Activated naive CD8-positive, alpha-beta T cell treated with anti-CD3 and anti-CD28 coated beads, Interleukin-2, amount 10 ng/mL, durations not matched to agents 7 days and 5 days (primary cell): ENCODE data around the gene GRK3. TPM values are rescaled to one million over a fixed set of nuclear protein-coding genes. Genes with fewer than 3 reads are reported as not detected.
"Not testable (repeated sequence)": the region's sequence is repeated elsewhere in the genome, so short reads cannot be mapped to it uniquely, and the experiment has no call there.

Source experiments
- ATAC-seq: fragments of 150-1000 bp; cut with Tn5 transposase; one replicate; pipeline ENCODE4 v1.10.0; 2021; ENCODE audit warnings: low read depth, moderate library complexity
- POLR2A ChIA-PET: fragments of 350-600 bp; sonication (Branson Sonifier 250); formaldehyde crosslinking; loops from one replicate; lab custom pipeline; 2021; ENCODE audit warnings: antibody characterized with exemption; lab: Charles Lee
- DNase-seq: peaks from one replicate; pipeline ENCODE4 v3.0.0; 2021
- H3K27ac Mint-ChIP-seq: one replicate; pipeline ENCODE4 v1.8.0; 2022; ENCODE audit warnings: mild to moderate bottlenecking, mixed read lengths
- H3K27me3 Mint-ChIP-seq: one replicate; pipeline ENCODE4 v1.8.0; 2022; ENCODE audit warnings: mild to moderate bottlenecking, moderate library complexity, mixed read lengths
- H3K36me3 Mint-ChIP-seq: one replicate; pipeline ENCODE4 v1.8.0; 2021; ENCODE audit warnings: mild to moderate bottlenecking, mixed read lengths
- H3K4me1 Mint-ChIP-seq: one replicate; pipeline ENCODE4 v1.8.0; 2021; ENCODE audit warnings: mixed read lengths
- H3K4me3 Mint-ChIP-seq: one replicate; pipeline ENCODE4 v1.8.0; 2022; ENCODE audit warnings: mild to moderate bottlenecking, moderate library complexity, mixed read lengths
- H3K9me3 Mint-ChIP-seq: one replicate; pipeline ENCODE4 v1.8.0; 2021; ENCODE audit warnings: mixed read lengths
- total RNA-seq, 2 experiments: library from RNA; stranded (reverse); gene quantifications; one replicate each; pipeline ENCODE4 v1.2.3, GENCODE V29; 2021

GRK3 gene
- total RNA-seq, 2 experiments from 2014 or later, result 30.7 to 32.6 TPM

GRCh38 chr22:25694196-25694907, 129.9 kb downstream of the GRK3 start:
- peaks cover 7% of the 10 kb centered on the region for H3K4me1 Mint-ChIP-seq
- H3K9me3 Mint-ChIP-seq, result no peaks in the 10 kb centered on the region
- H3K4me3 Mint-ChIP-seq, result no peak overlapping the region
- no peaks in the 10 kb centered on the region for H3K27me3 Mint-ChIP-seq
- peaks cover 13% of the 10 kb centered on the region for H3K36me3 Mint-ChIP-seq
- no peak overlapping the region for H3K27ac Mint-ChIP-seq
- ATAC-seq (no peak), DNase-seq (no peak)
- POLR2A ChIA-PET, result no interaction called here

DNA sequence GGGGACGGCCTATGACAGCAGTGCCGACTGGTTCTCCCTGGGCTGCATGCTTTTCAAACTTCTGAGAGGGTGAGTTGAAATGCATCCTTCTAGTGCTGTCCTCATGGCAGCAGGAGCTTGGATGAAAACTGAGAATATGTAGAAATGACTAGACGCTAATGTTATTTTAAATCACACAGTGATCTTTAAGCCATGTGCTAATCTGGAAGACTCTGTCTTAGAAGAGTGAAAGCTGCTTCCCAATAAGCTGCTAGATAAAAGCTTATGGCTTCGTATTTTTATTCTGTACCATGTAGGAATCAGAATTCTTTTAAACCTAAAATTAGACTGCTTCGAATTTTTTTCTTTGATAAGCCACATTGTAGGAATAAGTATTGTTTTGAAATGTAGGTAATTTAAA, 130.7 kb downstream of the GRK3 start:
- POLR2A ChIA-PET, result no interaction called here
- H3K4me3 Mint-ChIP-seq, result no peak overlapping the region
- H3K36me3 Mint-ChIP-seq, result peaks cover 12% of the 10 kb centered on the region
- peaks cover 2% of the 10 kb centered on the region for H3K4me1 Mint-ChIP-seq
- ATAC-seq (no peak), DNase-seq (no peak)
- H3K27me3 Mint-ChIP-seq, result no peaks in the 10 kb centered on the region
- H3K9me3 Mint-ChIP-seq, result no peaks in the 10 kb centered on the region
- no peak overlapping the region for H3K27ac Mint-ChIP-seq

DNA sequence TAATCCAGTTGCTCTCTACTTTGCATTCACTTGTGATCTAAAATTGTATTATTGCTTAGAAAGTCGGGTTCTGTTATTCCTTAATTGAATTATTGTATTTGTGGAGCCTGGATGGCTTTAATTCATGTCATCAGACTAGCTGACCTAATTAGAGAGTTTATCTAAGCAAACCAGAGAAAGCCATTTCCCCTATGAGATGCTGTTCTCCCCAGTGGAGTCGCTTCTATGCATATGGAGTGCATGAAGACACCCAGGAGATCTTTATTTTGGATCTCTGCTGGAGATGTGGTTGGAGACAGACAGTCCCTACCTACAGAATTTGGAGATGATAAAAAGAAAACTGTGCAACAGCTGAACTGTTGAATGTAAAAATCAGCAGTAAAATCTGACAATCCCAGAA, 132.3 kb downstream of the GRK3 start:
- Mint-ChIP-seq H3K4me1 (peaks cover 2% of the 10 kb centered on the region), H3K4me3 (no peak overlapping the region), H3K27me3 (no peaks in the 10 kb centered on the region), H3K9me3 (no peaks in the 10 kb centered on the region), H3K36me3 (peaks cover 10% of the 10 kb centered on the region), H3K27ac (no peak overlapping the region)
- POLR2A ChIA-PET, result no interaction called here
- DNase-seq, result no peak
- ATAC-seq, result no peak

DNA sequence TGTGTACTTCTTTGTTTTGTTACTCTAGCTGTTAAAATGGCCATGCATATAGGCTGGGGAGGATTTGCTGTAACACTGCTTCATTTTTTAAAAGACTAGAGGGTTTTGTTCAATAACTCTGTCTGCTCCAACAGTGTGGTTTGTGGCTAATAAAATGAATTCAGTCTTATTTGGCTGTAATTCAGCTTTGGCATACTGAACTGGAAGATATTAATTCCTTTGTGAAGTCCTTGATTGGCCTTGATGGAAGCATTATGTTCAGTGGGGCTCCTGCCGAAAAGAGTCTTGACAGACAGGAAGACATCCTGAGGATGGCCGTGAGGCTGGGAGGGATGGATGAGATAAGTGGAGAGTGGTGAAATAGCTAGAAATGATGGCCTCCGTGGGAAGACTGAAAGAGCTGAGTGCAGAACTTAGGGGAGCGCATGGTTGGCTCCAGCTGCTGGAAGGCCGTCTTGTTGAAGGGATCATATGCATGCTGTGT, 132.7 kb downstream of the GRK3 start:
- no peak for DNase-seq
- POLR2A ChIA-PET, result no interaction called here
- H3K9me3 Mint-ChIP-seq, result no peaks in the 10 kb centered on the region
- peaks cover 5% of the 10 kb centered on the region for H3K4me1 Mint-ChIP-seq
- no peak for ATAC-seq
- no peak overlapping the region for H3K4me3 Mint-ChIP-seq
- peaks cover 10% of the 10 kb centered on the region for H3K36me3 Mint-ChIP-seq
- no peak overlapping the region for H3K27ac Mint-ChIP-seq
- H3K27me3 Mint-ChIP-seq, result no peaks in the 10 kb centered on the region

- H3K27ac Mint-ChIP-seq, result peak overlapping the region; percentile 28
- ATAC-seq (no peak), DNase-seq (no peak)
- no peaks in the 10 kb centered on the region for H3K27me3 Mint-ChIP-seq
- peaks cover 9% of the 10 kb centered on the region for H3K4me1 Mint-ChIP-seq
- no peak overlapping the region for H3K4me3 Mint-ChIP-seq
- H3K9me3 Mint-ChIP-seq, result no peaks in the 10 kb centered on the region
- H3K36me3 Mint-ChIP-seq, result peaks cover 10% of the 10 kb centered on the region
- POLR2A ChIA-PET, result no interaction called here
Measured at GRCh38 chr22:25697978-25698377, 133.5 kb downstream of the GRK3 start.

GRCh38 chr22:25698461-25698860, 134.0 kb downstream of the GRK3 start:
- Mint-ChIP-seq H3K27me3 (no peaks in the 10 kb centered on the region), H3K36me3 (peaks cover 10% of the 10 kb centered on the region), H3K9me3 (no peaks in the 10 kb centered on the region), H3K4me1 (peaks cover 13% of the 10 kb centered on the region), H3K4me3 (no peak overlapping the region), H3K27ac (peak overlapping the region; percentile 7)
- POLR2A ChIA-PET, result no interaction called here
- no peak for ATAC-seq
- DNase-seq, result no peak

DNA sequence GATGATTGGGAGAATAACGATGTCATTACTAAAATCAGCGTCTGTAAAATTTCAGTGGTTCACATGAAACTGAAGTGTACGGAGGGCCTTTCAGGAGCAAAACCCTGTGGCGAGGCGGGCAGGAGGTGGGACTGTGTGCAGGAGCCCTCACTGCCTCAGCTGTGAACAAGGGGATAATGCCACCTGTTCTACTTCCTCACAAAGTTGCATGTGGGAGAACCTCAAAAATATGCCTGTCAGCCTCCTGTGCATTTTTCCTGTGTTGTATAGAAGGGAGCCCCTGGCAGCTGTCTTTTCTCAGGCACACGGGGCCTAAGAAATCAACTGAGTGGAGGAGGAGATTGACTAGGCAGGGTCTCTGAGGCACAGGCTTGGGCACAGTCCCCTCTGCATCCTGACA, 134.5 kb downstream of the GRK3 start:
- Mint-ChIP-seq H3K4me3 (no peak overlapping the region), H3K9me3 (no peaks in the 10 kb centered on the region), H3K27me3 (no peaks in the 10 kb centered on the region), H3K27ac (peak overlapping the region; percentile 7), H3K36me3 (peaks cover 13% of the 10 kb centered on the region), H3K4me1 (peaks cover 15% of the 10 kb centered on the region)
- DNase-seq (no peak), ATAC-seq (no peak)
- POLR2A ChIA-PET, result interaction anchor here (0.7 kb wide), 1 partner anchor 69 kb away, joined by 4 read pairs; no protein-coding TSS in a partner anchor

DNA sequence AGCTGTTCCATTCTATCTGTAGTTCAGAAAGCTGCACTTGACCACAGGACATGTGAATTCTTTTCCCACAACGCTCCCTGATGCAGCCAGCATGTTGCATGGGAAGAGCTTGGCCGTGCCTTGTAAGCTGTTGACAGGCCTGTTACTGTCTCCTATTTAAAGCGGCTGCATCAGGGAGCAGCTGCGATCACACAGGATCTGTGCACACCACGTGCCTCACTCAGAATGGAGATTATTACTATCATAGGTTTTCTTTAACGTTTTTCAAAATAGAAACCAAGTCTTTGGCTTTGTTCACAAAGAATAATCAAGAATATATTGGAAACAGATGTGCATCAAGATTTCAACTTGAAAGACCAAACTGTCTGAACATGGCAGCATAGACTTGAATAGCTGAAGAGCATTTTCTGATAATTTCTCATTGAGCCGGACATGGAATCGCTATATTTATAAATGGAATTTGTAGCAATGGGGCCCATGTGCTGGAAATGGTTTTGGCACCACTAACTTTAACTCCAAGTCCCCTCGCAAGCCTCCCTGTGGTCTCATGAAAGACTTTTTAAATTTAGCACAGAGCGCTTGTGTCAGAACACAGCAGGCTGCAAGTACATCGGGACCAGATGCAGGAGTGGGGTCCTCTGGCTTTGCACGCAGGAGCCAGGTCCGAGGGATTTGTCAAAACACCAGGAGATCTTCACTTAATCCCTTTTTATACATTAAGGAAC, 136.7 kb downstream of the GRK3 start:
- ATAC-seq (no peak), DNase-seq (no peak)
- Mint-ChIP-seq H3K4me1 (peaks cover 19% of the 10 kb centered on the region), H3K36me3 (peaks cover 27% of the 10 kb centered on the region), H3K9me3 (no peaks in the 10 kb centered on the region), H3K27ac (no peak overlapping the region), H3K4me3 (no peak overlapping the region), H3K27me3 (no peaks in the 10 kb centered on the region)
- POLR2A ChIA-PET, result no interaction called here

GRCh38 chr22:25702040-25702439, 137.6 kb downstream of the GRK3 start:
- Mint-ChIP-seq H3K4me1 (peaks cover 19% of the 10 kb centered on the region), H3K27ac (no peak overlapping the region), H3K4me3 (no peak overlapping the region), H3K9me3 (no peaks in the 10 kb centered on the region), H3K36me3 (peaks cover 31% of the 10 kb centered on the region), H3K27me3 (no peaks in the 10 kb centered on the region)
- POLR2A ChIA-PET, result interaction anchor here (0.7 to 1.2 kb wide), 2 partner anchors 35 to 56 kb away, joined by 3 read pairs; no protein-coding TSS in a partner anchor
- ATAC-seq, result no peak
- DNase-seq, result no peak

- DNase-seq (no peak), ATAC-seq (peak; percentile 86)
- Mint-ChIP-seq H3K27ac (peak overlapping the region; percentile 77), H3K4me1 (peaks cover 23% of the 10 kb centered on the region), H3K9me3 (no peaks in the 10 kb centered on the region), H3K4me3 (peak overlapping the region; percentile 76), H3K36me3 (peaks cover 34% of the 10 kb centered on the region), H3K27me3 (no peaks in the 10 kb centered on the region)
- POLR2A ChIA-PET, result interaction anchor here (0.5 to 1.2 kb wide), 3 partner anchors 34 to 252 kb away, joined by 3 read pairs; no protein-coding TSS in a partner anchor
Measured at GRCh38 chr22:25702571-25703167, 138.2 kb downstream of the GRK3 start.

DNA sequence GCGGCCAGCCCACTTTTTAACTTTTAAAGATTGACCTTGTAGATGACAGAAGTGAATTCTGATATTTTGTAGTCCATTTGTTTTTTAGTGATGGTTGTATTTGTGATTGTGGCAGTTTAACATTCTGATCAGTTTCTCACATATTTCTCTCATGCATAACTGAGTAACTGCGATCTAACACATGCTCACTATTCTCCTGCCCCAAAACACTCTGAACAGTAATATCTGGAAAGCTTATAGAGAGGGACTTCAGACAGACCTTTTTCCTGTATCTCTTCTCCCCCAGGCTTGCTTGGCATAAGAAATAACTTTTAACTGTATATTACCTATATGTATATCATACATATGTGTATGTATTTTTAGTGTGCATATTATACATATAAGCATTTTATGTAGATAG, 140.2 kb downstream of the GRK3 start:
- Mint-ChIP-seq H3K9me3 (no peaks in the 10 kb centered on the region), H3K27ac (no peak overlapping the region), H3K36me3 (peaks cover 39% of the 10 kb centered on the region), H3K4me1 (peaks cover 29% of the 10 kb centered on the region), H3K27me3 (no peaks in the 10 kb centered on the region), H3K4me3 (no peak overlapping the region)
- POLR2A ChIA-PET, result no interaction called here
- ATAC-seq, result no peak
- no peak for DNase-seq

DNA sequence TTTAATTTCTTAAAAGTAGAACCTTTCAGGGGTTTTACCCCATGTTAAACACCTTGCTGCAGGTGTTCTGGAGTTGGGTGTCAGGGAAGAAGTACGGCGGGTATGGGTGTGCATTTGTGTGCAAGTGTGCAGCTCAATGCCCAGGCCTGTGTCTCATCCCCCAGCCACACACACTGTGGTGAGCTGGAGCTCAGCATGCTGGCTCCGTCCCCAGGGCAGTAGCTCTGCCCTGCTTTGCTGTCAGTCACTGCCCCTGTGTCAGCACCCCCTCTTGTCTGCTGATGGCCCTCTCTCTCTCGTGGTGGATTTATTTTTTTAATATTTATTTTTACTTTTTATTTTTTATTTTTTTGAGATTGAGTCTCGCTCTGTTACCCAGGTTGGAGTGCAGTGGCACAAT, 141.7 kb downstream of the GRK3 start:
- Mint-ChIP-seq H3K4me1 (peaks cover 32% of the 10 kb centered on the region), H3K27me3 (no peaks in the 10 kb centered on the region), H3K27ac (no peak overlapping the region), H3K36me3 (peaks cover 47% of the 10 kb centered on the region), H3K9me3 (no peaks in the 10 kb centered on the region), H3K4me3 (no peak overlapping the region)
- DNase-seq, result no peak
- ATAC-seq, result no peak
- POLR2A ChIA-PET, result no interaction called here

DNA sequence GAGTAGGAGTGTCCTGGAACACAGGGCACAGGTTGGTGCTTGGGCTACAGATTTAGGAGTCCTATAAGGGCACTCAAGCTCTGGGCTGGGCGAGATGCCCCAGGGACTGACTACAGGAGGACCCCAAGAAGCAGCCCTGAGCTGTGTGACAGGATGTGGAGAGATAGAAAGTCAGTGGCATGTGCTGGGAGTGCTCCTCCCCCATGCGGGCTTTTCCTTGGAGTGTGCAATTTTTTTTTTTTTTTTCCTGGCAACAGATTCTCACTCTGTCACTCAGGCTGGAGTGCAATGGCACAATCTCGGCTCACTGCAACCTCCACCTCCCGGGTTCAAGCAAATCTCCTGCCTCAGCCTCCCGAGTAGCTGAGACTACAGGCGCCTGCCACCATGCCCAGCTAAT, 144.0 kb downstream of the GRK3 start:
- POLR2A ChIA-PET, result interaction anchor here (0.9 kb wide), 1 partner anchor 28 kb away, joined by 4 read pairs; no protein-coding TSS in a partner anchor
- not testable (repeated sequence) for ATAC-seq, H3K27me3 Mint-ChIP-seq, H3K9me3 Mint-ChIP-seq, H3K4me3 Mint-ChIP-seq, DNase-seq
- Mint-ChIP-seq H3K36me3 (peaks cover 59% of the 10 kb centered on the region), H3K4me1 (peaks cover 30% of the 10 kb centered on the region), H3K27ac (peak overlapping the region; percentile 66)
